Measurements from ENCODE around the gene FBXL16. TPM values are rescaled to one million over a fixed set of nuclear protein-coding genes. Genes with fewer than 3 reads are reported as not detected.

Gene FBXL16
- total RNA-seq, 1 donor = not detected

DNA sequence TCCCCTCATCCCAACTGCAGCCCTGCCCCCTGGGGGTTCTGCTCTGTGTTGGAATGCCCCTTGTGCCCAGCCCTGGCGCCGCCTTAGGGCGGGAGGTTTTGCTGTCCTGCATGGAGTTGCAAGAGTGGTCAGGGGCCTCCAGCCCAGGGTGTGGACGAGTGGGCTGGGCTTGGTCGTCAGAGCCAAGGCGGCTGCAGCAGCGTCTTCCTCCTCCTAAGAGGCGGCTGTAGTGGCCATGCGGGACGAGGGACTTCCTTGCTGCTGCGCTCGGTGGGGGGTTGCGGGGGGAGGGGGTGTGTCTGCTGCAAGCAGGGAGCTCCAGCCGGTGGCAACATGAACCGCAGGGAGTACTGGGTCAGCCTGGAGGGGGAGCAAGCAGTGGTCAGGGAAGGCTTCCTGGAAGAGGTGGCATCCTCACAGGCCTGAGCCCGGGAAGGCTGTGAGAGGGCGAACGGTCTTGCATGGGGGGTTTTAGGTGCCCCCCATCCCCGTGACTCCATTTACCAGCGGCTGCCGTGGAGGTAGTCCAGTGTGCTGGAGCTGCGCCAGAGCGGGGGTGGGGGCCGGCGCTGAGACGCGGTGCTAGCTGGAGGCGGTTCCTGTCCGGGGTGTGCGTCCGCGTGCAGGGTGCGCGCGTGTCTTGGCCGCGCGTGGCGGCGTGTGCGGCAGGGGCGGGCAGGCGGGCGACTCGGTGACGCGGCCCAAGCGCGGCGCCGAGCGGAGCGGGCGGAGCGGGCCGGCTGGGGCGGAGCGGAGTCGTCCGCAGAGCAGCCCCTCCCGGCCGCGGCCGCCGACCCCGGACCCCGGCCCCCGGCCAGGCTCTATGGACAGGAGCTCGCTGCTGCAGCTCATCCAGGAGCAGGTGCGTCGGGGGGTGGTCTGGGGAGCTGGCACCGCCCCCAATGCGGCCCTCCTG lies 30.4 kb downstream of the FBXL16 start, which contains the start of gene RHBDL1:
Gene RHBDL1, plus strand, starts transcription at position 704 of the 916 bp plus-strand sequence. Its CDS starts 120 bp downstream, at position 824.
- TF ChIP-seq, protein P1, sequence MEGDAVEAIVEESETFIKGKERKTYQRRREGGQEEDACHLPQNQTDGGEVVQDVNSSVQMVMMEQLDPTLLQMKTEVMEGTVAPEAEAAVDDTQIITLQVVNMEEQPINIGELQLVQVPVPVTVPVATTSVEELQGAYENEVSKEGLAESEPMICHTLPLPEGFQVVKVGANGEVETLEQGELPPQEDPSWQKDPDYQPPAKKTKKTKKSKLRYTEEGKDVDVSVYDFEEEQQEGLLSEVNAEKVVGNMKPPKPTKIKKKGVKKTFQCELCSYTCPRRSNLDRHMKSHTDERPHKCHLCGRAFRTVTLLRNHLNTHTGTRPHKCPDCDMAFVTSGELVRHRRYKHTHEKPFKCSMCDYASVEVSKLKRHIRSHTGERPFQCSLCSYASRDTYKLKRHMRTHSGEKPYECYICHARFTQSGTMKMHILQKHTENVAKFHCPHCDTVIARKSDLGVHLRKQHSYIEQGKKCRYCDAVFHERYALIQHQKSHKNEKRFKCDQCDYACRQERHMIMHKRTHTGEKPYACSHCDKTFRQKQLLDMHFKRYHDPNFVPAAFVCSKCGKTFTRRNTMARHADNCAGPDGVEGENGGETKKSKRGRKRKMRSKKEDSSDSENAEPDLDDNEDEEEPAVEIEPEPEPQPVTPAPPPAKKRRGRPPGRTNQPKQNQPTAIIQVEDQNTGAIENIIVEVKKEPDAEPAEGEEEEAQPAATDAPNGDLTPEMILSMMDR (IDR thresholded peaks at IDR 0.05; ENCODE audit: extremely low read depth, low read depth, low read length) = no peak
- Histone ChIP-seq H3K9me3 (ENCODE audit: low read depth, low read length) (no peaks in the 10 kb centered on the region), H3K4me3 (ENCODE audit: insufficient read depth, low read length) (peak within 1 kb of the TSS; percentile 66), H3K79me2 (ENCODE audit: insufficient read depth, low read length) (peaks cover 9% of the 10 kb centered on the region), H3K27ac (ENCODE audit: low read depth, low read length) (no peak within 1 kb of the TSS), H2AFZ (ENCODE audit: low read length) (no peak within 1 kb of the TSS), H3K4me1 (ENCODE audit: insufficient read depth, low read length) (peaks cover 2% of the 10 kb centered on the region), H3K36me3 (ENCODE audit: insufficient read depth, low read length) (peaks cover 33% of the 10 kb centered on the region), H4K20me1 (ENCODE audit: insufficient read depth, low read length) (peaks cover 34% of the 10 kb centered on the region), H3K4me2 (ENCODE audit: insufficient read depth, low read length) (peak within 1 kb of the TSS; percentile 64), H3K27me3 (ENCODE audit: insufficient read depth, low read length) (no peaks in the 10 kb centered on the region)
- DNase-seq (ENCODE audit: insufficient read length, low spot score, missing footprints) = peak; percentile 95

DNA sequence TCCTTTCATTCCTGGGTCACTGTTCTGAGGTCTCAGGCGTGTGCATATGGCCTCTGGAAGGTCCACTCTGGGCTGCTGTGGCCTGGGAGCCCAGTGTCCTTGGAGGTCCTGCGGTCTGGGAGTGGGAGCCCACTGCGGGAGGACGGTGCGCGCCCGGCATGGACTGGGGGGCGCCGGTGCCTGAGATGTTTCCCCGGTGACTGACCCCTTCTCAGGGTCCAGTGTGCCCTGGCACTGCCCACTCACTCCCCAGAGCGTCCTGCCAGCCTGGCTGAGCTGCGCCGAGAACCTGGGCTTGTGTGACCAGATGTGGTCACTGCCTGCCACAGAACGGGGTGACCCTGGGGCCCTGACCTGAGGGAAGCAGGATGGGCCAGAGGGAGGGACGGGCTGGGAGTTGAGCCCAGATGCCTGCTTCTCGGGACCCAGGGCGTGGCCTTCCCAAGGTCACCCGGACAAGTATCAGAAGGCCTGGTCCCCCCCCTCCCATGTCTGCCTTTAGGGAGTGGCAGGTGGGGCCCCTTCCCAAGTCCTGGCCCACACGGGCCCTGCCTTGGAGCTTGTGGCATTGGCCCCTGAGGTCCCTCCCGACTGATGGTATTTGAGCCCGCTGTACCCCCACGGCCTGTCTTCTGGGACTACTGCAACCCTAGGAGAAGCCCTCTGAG lies 31.3 kb downstream of the FBXL16 start:
- H3K4me2 ChIP-seq (ENCODE audit: insufficient read depth, low read length) = no peak overlapping the region
- no peak overlapping the region for H2AFZ ChIP-seq (ENCODE audit: low read length)
- H3K4me1 ChIP-seq (ENCODE audit: insufficient read depth, low read length) = peaks cover under 1% of the 10 kb centered on the region
- TF ChIP-seq, protein P1 (IDR thresholded peaks at IDR 0.05; ENCODE audit: extremely low read depth, low read depth, low read length) = no peak
- peaks cover 17% of the 10 kb centered on the region for H3K79me2 ChIP-seq (ENCODE audit: insufficient read depth, low read length)
- peaks cover 40% of the 10 kb centered on the region for H4K20me1 ChIP-seq (ENCODE audit: insufficient read depth, low read length)
- H3K36me3 ChIP-seq (ENCODE audit: insufficient read depth, low read length) = peaks cover 40% of the 10 kb centered on the region
- no peak for DNase-seq (ENCODE audit: insufficient read length, low spot score, missing footprints)
- no peaks in the 10 kb centered on the region for H3K9me3 ChIP-seq (ENCODE audit: low read depth, low read length)
- no peak overlapping the region for H3K27ac ChIP-seq (ENCODE audit: low read depth, low read length)
- H3K27me3 ChIP-seq (ENCODE audit: insufficient read depth, low read length) = no peaks in the 10 kb centered on the region
- H3K4me3 ChIP-seq (ENCODE audit: insufficient read depth, low read length) = no peak overlapping the region

DNA sequence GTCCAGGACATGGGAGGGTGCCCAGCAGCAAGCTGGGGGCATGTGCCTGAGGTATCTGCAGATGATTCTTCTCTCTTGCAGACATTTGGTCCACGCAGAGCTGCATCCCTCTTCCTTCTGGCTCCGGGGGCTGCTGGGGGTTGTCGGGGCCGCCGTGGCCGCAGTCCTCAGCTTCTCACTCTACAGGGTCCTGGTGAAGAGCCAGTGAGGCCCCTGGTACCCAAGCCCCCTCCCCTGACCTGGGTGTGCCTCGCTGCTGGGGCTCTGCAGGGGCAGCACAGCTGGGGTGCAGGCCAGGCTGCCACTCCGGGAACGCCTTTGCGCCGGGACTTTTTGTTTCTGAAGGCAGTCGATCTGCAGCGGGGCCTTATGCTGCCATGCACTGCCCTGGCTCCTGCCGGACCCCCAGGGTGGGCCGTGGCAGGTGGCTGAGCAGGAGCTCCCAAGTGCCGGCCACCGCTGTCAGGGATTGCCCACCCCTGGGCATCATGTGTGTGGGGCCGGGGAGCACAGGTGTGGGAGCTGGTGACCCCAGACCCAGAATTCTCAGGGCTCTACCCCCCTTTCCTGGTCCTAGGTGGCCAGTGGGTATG lies 32.1 kb downstream of the FBXL16 start:
- Histone ChIP-seq H2AFZ (ENCODE audit: low read length) (no peak overlapping the region), H3K36me3 (ENCODE audit: insufficient read depth, low read length) (peaks cover 41% of the 10 kb centered on the region), H3K9me3 (ENCODE audit: low read depth, low read length) (no peaks in the 10 kb centered on the region), H3K4me1 (ENCODE audit: insufficient read depth, low read length) (peaks cover 8% of the 10 kb centered on the region), H3K27me3 (ENCODE audit: insufficient read depth, low read length) (no peaks in the 10 kb centered on the region), H3K79me2 (ENCODE audit: insufficient read depth, low read length) (peaks cover 26% of the 10 kb centered on the region), H3K27ac (ENCODE audit: low read depth, low read length) (no peak overlapping the region), H3K4me3 (ENCODE audit: insufficient read depth, low read length) (no peak overlapping the region), H3K4me2 (ENCODE audit: insufficient read depth, low read length) (no peak overlapping the region), H4K20me1 (ENCODE audit: insufficient read depth, low read length) (peaks cover 44% of the 10 kb centered on the region)
- DNase-seq (ENCODE audit: insufficient read length, low spot score, missing footprints) = no peak
- TF ChIP-seq, protein P1 (IDR thresholded peaks at IDR 0.05; ENCODE audit: extremely low read depth, low read depth, low read length) = no peak
